Ovary (tissue), 9 donors: ENCODE data around the gene PCDHA6. TPM values are rescaled to one million over a fixed set of nuclear protein-coding genes. Genes with fewer than 3 reads are reported as not detected.
"Not testable (repeated sequence)": the region's sequence is repeated elsewhere in the genome, so short reads cannot be mapped to it uniquely, and the experiment has no call there.

Experiments used
- DNase-seq, 5 donors: peaks; one replicate each; pipeline ENCODE4 v3.0.0-alpha.2; 2019 to 2020
- H3K27ac ChIP-seq, 2 donors: fragments of 200-600 bp; one replicate each; pipeline versions ENCODE4 v1.5.1 to v1.8.0; 2019 to 2022
- H3K27me3 ChIP-seq: fragments of 200-600 bp; one replicate; pipeline ENCODE4 v1.8.0; 2022
- H3K36me3 ChIP-seq: fragments of 200-600 bp; sonication (generic); one replicate; pipeline ENCODE4 v1.5.1; 2019
- H3K4me1 ChIP-seq: one replicate; pipeline ENCODE4 v1.8.1; 2013; ENCODE audit warnings: mild to moderate bottlenecking, moderate library complexity; ENCODE audit not compliant: insufficient read depth
- H3K4me3 ChIP-seq: fragments of 200-600 bp; sonication (generic); one replicate; pipeline ENCODE4 v1.5.1; 2017
- H3K9me3 ChIP-seq, 2 donors: fragments of 200-600 bp in 1 of 2; sonication (generic) in 1 of 2; one replicate each; pipeline versions ENCODE4 v1.5.1 to v1.8.1; 2013 to 2019; ENCODE audit warnings: mild to moderate bottlenecking in 1 of 2, moderate library complexity in 1 of 2
- CTCF ChIP-seq, 3 donors: fragments of 450-650 bp in 2 of 3; fragments of 200-600 bp in 1 of 3; IDR thresholded peaks; one replicate each; pipeline versions ENCODE4 v1.5.1 to v1.8.0; 2016 to 2022; ENCODE audit warnings: antibody characterized with exemption in 3 of 3, mild to moderate bottlenecking in 1 of 3
- EP300 ChIP-seq: sonication (generic); formaldehyde crosslinking; IDR thresholded peaks from one replicate; pipeline ENCODE4 v1.6.1; 2017; ENCODE audit warnings: antibody characterized with exemption
- POLR2A ChIP-seq: fragments of 450-650 bp; IDR thresholded peaks from one replicate; pipeline ENCODE4 v1.6.1; 2017; ENCODE audit warnings: antibody characterized with exemption, mild to moderate bottlenecking, moderate library complexity
- WGBS, 3 donors: extraction: QIAGEN DNeasy Blood & Tissue Kit in 1 of 3; methylation state at CpG; one replicate each; pipeline versions ENCODE4 v1.1.5 to v1.1.7; 2013 to 2017; 5-methylcytosine and 5-hydroxymethylcytosine counted together
- intact Hi-C, 4 donors: fragments of 100-400 bp; cut with DNase I; formaldehyde crosslinking; loops; one replicate each; pipeline versions ENCODE4 v1.11.0 to v1.15.1; 2022 to 2023
- polyA plus RNA-seq, 2 donors: library from polyadenylated mRNA; stranded (reverse); fragments of 200-250 nt in 1 of 2; fragments of 350-450 nt in 1 of 2; fragmentation: Illumina TruSeq in 1 of 2; extraction: RNeasy Lipid Tissue Mini Kit (QIAGEN cat#74804) in 1 of 2; gene quantifications; one replicate each; pipeline ENCODE4 v1.2.3, GENCODE V29; 2013 to 2014
- total RNA-seq, 7 donors: library from RNA; depleted of rRNA in 2 of 7; stranded (reverse); fragments of >200 nt in 2 of 7; fragmentation: NEBNext Ultra II Directional in 3 of 7; extraction: Animal tissue kit (Norgen Biotek cat#: 25700) in 3 of 7; gene quantifications; one replicate each; pipeline versions ENCODE4 v1.1.0 to v1.2.4, GENCODE V29; 2016 to 2023
- donor health status: DM: no; HTN: no; CAD: no; lungs with moderate emphysema.
- donor health status: DM: no; HTN: no; CAD: no.
- donor health status: Bipolar disorder and iron deficiency.
- donor health status: DM: yes; HTN: yes; CAD: no.
- donor health status: DM: no; HTN: no; CAD: no.
- donor health status: DM: yes; HTN: yes; CAD: no.

Gene PCDHA6
- total and polyA plus RNA-seq, 9 donors, result 0.18 to 1.7 (median 0.92) TPM

- Histone ChIP-seq H3K4me1 (no peaks in the 10 kb centered on the region), H3K27ac (no peak overlapping the region), H3K4me3 (no peak overlapping the region), H3K9me3 (no peaks in the 10 kb centered on the region), H3K27me3 (no peaks in the 10 kb centered on the region), H3K36me3 (no peaks in the 10 kb centered on the region)
- WGBS, 3 donors, result 51 to 57% methylated on average over 60 to 87 of the region's 87 CpGs; no CpG with 5 or more reads in 1 of the 3 donors
- DNase-seq, result no peak
- intact Hi-C loops, result no loop called here
- no peak for TF ChIP-seq EP300
- TF ChIP-seq CTCF (IDR thresholded peaks at IDR 0.05), result no peak
- no peak for TF ChIP-seq POLR2A
Observed at GRCh38 chr5:140842798-140843733, 15.3 kb downstream of the PCDHA6 start.

- H3K27me3 ChIP-seq, H3K4me1 ChIP-seq, H3K27ac ChIP-seq, H3K4me3 ChIP-seq, H3K9me3 ChIP-seq, DNase-seq, H3K36me3 ChIP-seq, intact Hi-C loops: not testable (repeated sequence)
- 12 to 25% (median 19%) methylated on average over 9 to 43 of the region's 48 CpGs for WGBS, 3 donors
Observed at GRCh38 chr5:140848139-140849102, 20.7 kb downstream of the PCDHA6 start, which contains the start of gene PCDHA9. PCDHA9 (plus strand) TSS chr5:140848382; CDS start chr5:140848496, 114 bp downstream.

GRCh38 chr5:140849831-140850634, 22.3 kb downstream of the PCDHA6 start:
- 46 to 52% methylated on average over 96 to 98 of the region's 101 CpGs; no CpG with 5 or more reads in 1 of the 3 donors for WGBS, 3 donors
- H3K36me3 ChIP-seq, H3K27ac ChIP-seq, H3K4me3 ChIP-seq, H3K9me3 ChIP-seq, DNase-seq, H3K4me1 ChIP-seq, H3K27me3 ChIP-seq, intact Hi-C loops: not testable (repeated sequence)

- Histone ChIP-seq H3K9me3 (no peaks in the 10 kb centered on the region), H3K36me3 (no peaks in the 10 kb centered on the region), H3K4me3 (peak within 1 kb of the TSS; percentile 28), H3K27ac (no peak within 1 kb of the TSS), H3K27me3 (no peaks in the 10 kb centered on the region), H3K4me1 (no peaks in the 10 kb centered on the region)
- DNase-seq, result peak in 1 of 5 donors; percentile 34
- intact Hi-C loops, result no loop called here
- TF ChIP-seq EP300, result no peak
- WGBS, 3 donors, result 18 to 29% methylated on average over 44 of the region's 44 CpGs; no CpG with 5 or more reads in 1 of the 3 donors
Observed at GRCh38 chr5:140855772-140856674, 28.3 kb downstream of the PCDHA6 start, which contains the start of gene PCDHA10. PCDHA10 (plus strand) TSS chr5:140855897; CDS start chr5:140856049, 152 bp downstream.
